OCI-LY7 (cell line): Measurements from ENCODE around the gene PRDX1. TPM values are rescaled to one million over a fixed set of nuclear protein-coding genes. Genes with fewer than 3 reads are reported as not detected.

ENCODE experiments used
- BruUV-seq: library from RNA; stranded (reverse); fragments of 400-500 nt; replicated peaks from 2 replicates; lab custom pipeline; 2021; lab: Mats Ljungman, UMichigan
- CTCF ChIA-PET: fragments of 300-600 bp; sonication (Branson Sonifier 250); formaldehyde crosslinking; loops from one replicate; lab custom pipeline; 2022; ENCODE audit warnings: antibody characterized with exemption; ENCODE audit not compliant: unreplicated experiment; lab: Charles Lee
- POLR2A ChIA-PET: fragments of 300-600 bp; sonication (Branson Sonifier 250); formaldehyde crosslinking; loops from one replicate; lab custom pipeline; 2022; ENCODE audit warnings: antibody characterized with exemption; lab: Charles Lee
- DNase-seq: peaks from one replicate; pipeline ENCODE4 v3.0.0-alpha.2; 2015; ENCODE audit warnings: low spot score
- H2AFZ ChIP-seq: fragments of 200-600 bp; sonication (generic), shearing (Covaris generic); 2 replicates; pipeline ENCODE4 v1.6.1; 2014; ENCODE audit warnings: mild to moderate bottlenecking, antibody characterized with exemption, low read length, moderate library complexity
- H3K27ac ChIP-seq: fragments of 200-600 bp; sonication (generic); 2 replicates; pipeline ENCODE4 v1.5.1; 2014; ENCODE audit warnings: mixed run types, low read depth, mild to moderate bottlenecking, moderate library complexity, low read length, inconsistent platforms; ENCODE audit not compliant: poor library complexity, severe bottlenecking
- H3K36me3 ChIP-seq: fragments of 200-600 bp; sonication (generic); 2 replicates; pipeline ENCODE4 v1.6.1; 2014; ENCODE audit warnings: mild to moderate bottlenecking, antibody characterized with exemption, low read length, moderate library complexity, mixed read lengths; ENCODE audit not compliant: insufficient read depth
- H3K4me1 ChIP-seq: fragments of 200-600 bp; sonication (generic); 2 replicates; pipeline ENCODE4 v1.5.1; 2014; ENCODE audit warnings: mild to moderate bottlenecking, low read length; ENCODE audit not compliant: insufficient read depth, poor library complexity, severe bottlenecking
- H3K4me2 ChIP-seq: fragments of 200-600 bp; sonication (generic); 2 replicates; pipeline ENCODE4 v1.6.1; 2014; ENCODE audit warnings: mild to moderate bottlenecking, low read length
- H3K4me3 ChIP-seq: fragments of 200-600 bp; sonication (generic); 2 replicates; pipeline ENCODE4 v1.5.1; 2014; ENCODE audit warnings: mild to moderate bottlenecking, low read depth, low read length; ENCODE audit not compliant: poor library complexity, severe bottlenecking
- H3K79me2 ChIP-seq: fragments of 200-600 bp; sonication (generic); 2 replicates; pipeline ENCODE4 v1.6.1; 2016; ENCODE audit warnings: low read depth, mild to moderate bottlenecking, low read length, moderate library complexity, mixed read lengths; ENCODE audit not compliant: insufficient read depth
- H3K9me2 ChIP-seq: fragments of 200-600 bp; sonication (generic); 2 replicates; pipeline ENCODE4 v1.6.1; 2016; ENCODE audit warnings: mild to moderate bottlenecking, low read length, mixed read lengths; ENCODE audit not compliant: insufficient read depth
- H3K9me3 ChIP-seq: fragments of 200-600 bp; sonication (generic); 2 replicates; pipeline ENCODE4 v1.6.1; 2014; ENCODE audit warnings: mild to moderate bottlenecking, mixed run types, low read length, mixed read lengths
- H4K20me1 ChIP-seq: fragments of 200-600 bp; sonication (generic); 2 replicates; pipeline ENCODE4 v1.6.1; 2014; ENCODE audit warnings: mild to moderate bottlenecking, antibody characterized with exemption, low read length, moderate library complexity, mixed read lengths; ENCODE audit not compliant: insufficient read depth
- EZH2phosphoT487 ChIP-seq: fragments of 200-600 bp; sonication (generic); IDR thresholded peaks from 2 replicates; pipeline ENCODE4 v1.6.1; 2018; ENCODE audit warnings: low read depth, borderline replicate concordance, mild to moderate bottlenecking, mixed run types, antibody characterized with exemption, low read length, moderate library complexity, mixed read lengths
- intact Hi-C: fragments of 100-400 bp; cut with micrococcal nuclease; formaldehyde crosslinking; loops from one replicate; pipeline ENCODE4 v1.10.0; 2022; ENCODE audit not compliant: unreplicated experiment
- total RNA-seq, 2 experiments: library from RNA; depleted of rRNA in 1 of 2; stranded (reverse); fragments of >200 nt in 1 of 2; shearing (Covaris generic) in 1 of 2; gene quantifications; 2 replicates each; pipeline ENCODE4 v1.2.3, GENCODE V29; 2014 to 2022
- TF ChIP-seq, protein P1 (sequence below): fragments of 200-600 bp; sonication (generic); conservative IDR thresholded peaks from 2 replicates; pipeline ENCODE4 v1.5.1; 2014; ENCODE audit warnings: mild to moderate bottlenecking, antibody characterized with exemption, low read length, moderate library complexity, mixed read lengths

Gene PRDX1
- total RNA-seq, 2 experiments from 2014 or later, result 814 to 851 TPM

DNA sequence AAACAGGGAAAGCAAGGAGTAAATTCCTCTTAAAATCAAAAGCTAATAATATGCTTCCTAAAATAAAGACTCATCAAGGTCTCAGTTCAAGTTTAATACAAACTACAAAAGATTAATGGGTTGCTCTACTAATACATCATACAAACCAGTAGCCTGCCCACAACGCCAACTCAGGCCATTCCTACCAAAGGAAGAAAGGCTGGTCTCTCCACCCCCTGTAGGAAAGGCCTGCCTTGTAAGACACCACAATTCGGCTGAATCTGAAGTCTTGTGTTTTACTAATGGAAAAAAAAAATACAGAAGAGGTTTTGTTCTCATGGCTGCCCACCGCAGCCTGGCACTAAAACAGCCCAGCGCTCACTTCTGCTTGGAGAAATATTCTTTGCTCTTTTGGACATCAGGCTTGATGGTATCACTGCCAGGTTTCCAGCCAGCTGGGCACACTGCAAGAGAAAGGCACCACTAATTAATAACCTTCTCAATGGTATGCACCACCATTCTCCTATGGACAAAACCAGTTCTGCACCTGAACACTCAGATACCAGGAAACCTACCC is 10.6 kb downstream of the PRDX1 start:
- no peaks in the 10 kb centered on the region for H3K9me3 ChIP-seq
- peaks cover 90% of the 10 kb centered on the region for H3K36me3 ChIP-seq
- BruUV-seq, result no TSS peak
- H3K4me3 ChIP-seq, result no peak overlapping the region
- H3K9me2 ChIP-seq, result no peaks in the 10 kb centered on the region
- POLR2A ChIA-PET, result interaction anchor here (0.7 to 1.5 kb wide), 4 partner anchors 9 to 816 kb away, joined by 3 to 5 read pairs (median 3); partner anchors contain the start of gene PRDX1
- peaks cover 3% of the 10 kb centered on the region for H3K4me1 ChIP-seq
- peaks cover 16% of the 10 kb centered on the region; the same call in 1 of the 2 replicates for H3K79me2 ChIP-seq
- TF ChIP-seq, protein P1, sequence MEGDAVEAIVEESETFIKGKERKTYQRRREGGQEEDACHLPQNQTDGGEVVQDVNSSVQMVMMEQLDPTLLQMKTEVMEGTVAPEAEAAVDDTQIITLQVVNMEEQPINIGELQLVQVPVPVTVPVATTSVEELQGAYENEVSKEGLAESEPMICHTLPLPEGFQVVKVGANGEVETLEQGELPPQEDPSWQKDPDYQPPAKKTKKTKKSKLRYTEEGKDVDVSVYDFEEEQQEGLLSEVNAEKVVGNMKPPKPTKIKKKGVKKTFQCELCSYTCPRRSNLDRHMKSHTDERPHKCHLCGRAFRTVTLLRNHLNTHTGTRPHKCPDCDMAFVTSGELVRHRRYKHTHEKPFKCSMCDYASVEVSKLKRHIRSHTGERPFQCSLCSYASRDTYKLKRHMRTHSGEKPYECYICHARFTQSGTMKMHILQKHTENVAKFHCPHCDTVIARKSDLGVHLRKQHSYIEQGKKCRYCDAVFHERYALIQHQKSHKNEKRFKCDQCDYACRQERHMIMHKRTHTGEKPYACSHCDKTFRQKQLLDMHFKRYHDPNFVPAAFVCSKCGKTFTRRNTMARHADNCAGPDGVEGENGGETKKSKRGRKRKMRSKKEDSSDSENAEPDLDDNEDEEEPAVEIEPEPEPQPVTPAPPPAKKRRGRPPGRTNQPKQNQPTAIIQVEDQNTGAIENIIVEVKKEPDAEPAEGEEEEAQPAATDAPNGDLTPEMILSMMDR, result no peak
- TF ChIP-seq EZH2phosphoT487, result no peak
- intact Hi-C loops, result loop anchor here (10.0 kb wide), 1 partner anchor 344 kb away; no protein-coding TSS in a partner anchor
- CTCF ChIA-PET, result no interaction called here
- no peak overlapping the region for H2AFZ ChIP-seq
- no peak overlapping the region for H3K4me2 ChIP-seq
- no peak for DNase-seq
- H3K27ac ChIP-seq, result no peak overlapping the region
- H4K20me1 ChIP-seq, result peaks cover 9% of the 10 kb centered on the region

- H3K4me3 ChIP-seq, result no peak overlapping the region
- H3K79me2 ChIP-seq, result peaks cover 9% of the 10 kb centered on the region; the same call in 1 of the 2 replicates
- CTCF ChIA-PET, result no interaction called here
- H3K9me3 ChIP-seq, result no peaks in the 10 kb centered on the region
- no peak overlapping the region for H2AFZ ChIP-seq
- no peak overlapping the region for H3K4me2 ChIP-seq
- H3K36me3 ChIP-seq, result peaks cover 82% of the 10 kb centered on the region
- intact Hi-C loops, result loop anchor here (10.0 kb wide), 1 partner anchor 344 kb away; no protein-coding TSS in a partner anchor
- BruUV-seq, result TSS peak; percentile 50
- TF ChIP-seq, protein P1, result no peak
- no peak for TF ChIP-seq EZH2phosphoT487
- no peaks in the 10 kb centered on the region for H3K9me2 ChIP-seq
- POLR2A ChIA-PET, result interaction anchor here (0.7 kb wide), 2 partner anchors 58 to 817 kb away, joined by 3 read pairs; no protein-coding TSS in a partner anchor
- H3K27ac ChIP-seq, result no peak overlapping the region
- H4K20me1 ChIP-seq, result 0 out of 2 replicates have a peak, but pooled peaks cover 4% of the 10 kb centered on the region
- no peak for DNase-seq
- no peaks in the 10 kb centered on the region for H3K4me1 ChIP-seq
These were observed 11.4 kb downstream of the PRDX1 start for GRCh38 chr1:45510036-45510971.
